HG03457 (cell line): ENCODE results near the gene TXLNG.
"Not testable (repeated sequence)": the region's sequence is repeated elsewhere in the genome, so short reads cannot be mapped to it uniquely, and the experiment has no call there.

Experiments used
- ATAC-seq: cut with Tn5 transposase; IDR thresholded peaks from one replicate; pipeline ENCODE4 v1.9.1; 2021; ENCODE audit warnings: moderate number of reproducible peaks; ENCODE audit not compliant: unreplicated experiment

The TXLNG gene

GRCh38 chrX:16784440-16784839, 1.8 kb upstream of the TXLNG start:
- ATAC-seq, result not testable (repeated sequence)

- ATAC-seq, result no peak
These were observed 773 bp upstream of the TXLNG start for GRCh38 chrX:16785247-16786138.

- ATAC-seq, result peak; percentile 15
These were observed 797 bp downstream of the TXLNG start for GRCh38 chrX:16786791-16787735.

- ATAC-seq, result no peak
These were observed 2.2 kb downstream of the TXLNG start for GRCh38 chrX:16788477-16788876.

- ATAC-seq, result no peak
These were observed 10.0 kb downstream of the TXLNG start for GRCh38 chrX:16796298-16796697.

- no peak for ATAC-seq
These were observed 11.1 kb downstream of the TXLNG start for GRCh38 chrX:16797358-16797757.

GRCh38 chrX:16797841-16798240, 11.6 kb downstream of the TXLNG start:
- no peak for ATAC-seq

- ATAC-seq, result no peak
These were observed 18.7 kb downstream of the TXLNG start for GRCh38 chrX:16804923-16805464.

- no peak for ATAC-seq
These were observed 21.3 kb downstream of the TXLNG start for GRCh38 chrX:16807548-16807947.

- ATAC-seq, result no peak
These were observed 21.8 kb downstream of the TXLNG start for GRCh38 chrX:16807976-16808542.

- no peak for ATAC-seq
These were observed 28.3 kb downstream of the TXLNG start for GRCh38 chrX:16814597-16814996.

GRCh38 chrX:16819634-16820033, 33.4 kb downstream of the TXLNG start:
- no peak for ATAC-seq

GRCh38 chrX:16822723-16823122, 36.5 kb downstream of the TXLNG start:
- no peak for ATAC-seq

- ATAC-seq, result no peak
These were observed 39.2 kb downstream of the TXLNG start for GRCh38 chrX:16825264-16826035.

- no peak for ATAC-seq
These were observed 39.9 kb downstream of the TXLNG start for GRCh38 chrX:16826207-16826606.

- no peak for ATAC-seq
These were observed 41.0 kb downstream of the TXLNG start for GRCh38 chrX:16827225-16827624.

GRCh38 chrX:16828124-16828908, 42.0 kb downstream of the TXLNG start:
- no peak for ATAC-seq

GRCh38 chrX:16832301-16832700, 46.0 kb downstream of the TXLNG start:
- no peak for ATAC-seq

- ATAC-seq, result no peak
These were observed 48.5 kb downstream of the TXLNG start for GRCh38 chrX:16834806-16835205.

- ATAC-seq, result no peak
These were observed 50.1 kb downstream of the TXLNG start for GRCh38 chrX:16836371-16836770.
